HepG2 (cell line): ENCODE data around the gene TMC4. TPM values are rescaled to one million over a fixed set of nuclear protein-coding genes. Genes with fewer than 3 reads are reported as not detected.
A peak's percentile ranks its signal among the peaks of the same experiment; 100 is the strongest.

Experiments
- ATRX ChIP-seq: sonication (generic); formaldehyde crosslinking; IDR thresholded peaks from 2 replicates; pipeline ENCODE4 v1.4.0; 2020; ENCODE audit warnings: missing genetic modification reagents, borderline replicate concordance
- BATF2 ChIP-seq: sonication (generic); formaldehyde crosslinking; IDR thresholded peaks from 2 replicates; pipeline ENCODE4 v1.8.0; 2022; ENCODE audit warnings: mild to moderate bottlenecking, missing genetic modification reagents, moderate library complexity
- FOXA1 ChIP-seq, 2 experiments: fragments of 450-650 bp in 1 of 2; sonication (generic) in 1 of 2; formaldehyde crosslinking in 1 of 2; IDR thresholded peaks; 2 replicates each; pipeline versions ENCODE4 v1.4.0 to v1.6.1; 2016 to 2020; ENCODE audit warnings: missing genetic modification reagents in 1 of 2
- FOXO4 ChIP-seq: sonication (generic); formaldehyde crosslinking; conservative IDR thresholded peaks from 2 replicates; pipeline ENCODE4 v1.8.1; 2023; ENCODE audit warnings: missing genetic modification reagents
- FUBP1 ChIP-seq: sonication (generic); formaldehyde crosslinking; IDR thresholded peaks from 2 replicates; pipeline ENCODE4 v1.5.1; 2020; ENCODE audit warnings: missing genetic modification reagents, mild to moderate bottlenecking, borderline replicate concordance
- HNF1B ChIP-seq: sonication (generic); formaldehyde crosslinking; IDR thresholded peaks from 2 replicates; pipeline ENCODE4 v1.5.1; 2020; ENCODE audit warnings: mild to moderate bottlenecking, moderate library complexity, missing genetic modification reagents
- HNRNPH1 ChIP-seq: fragments of 200-400 bp; formaldehyde crosslinking; optimal IDR thresholded peaks from 2 replicates; pipeline ENCODE3; 2017; ENCODE audit warnings: mild to moderate bottlenecking, low read depth, low read length
- KDM2A ChIP-seq: sonication (generic); formaldehyde crosslinking; IDR thresholded peaks from 2 replicates; pipeline ENCODE4 v1.4.0; 2020; ENCODE audit warnings: low read depth, missing genetic modification reagents, borderline replicate concordance
- POLR2A ChIP-seq, 2 experiments: IDR thresholded peaks; 2 replicates each; pipeline ENCODE4 v1.6.1; 2011; ENCODE audit warnings: low read depth in 2 of 2, low read length in 2 of 2, mild to moderate bottlenecking in 1 of 2, moderate library complexity in 1 of 2; ENCODE audit not compliant: insufficient read depth in 1 of 2
- SMYD3 ChIP-seq: sonication (generic); formaldehyde crosslinking; IDR thresholded peaks from 2 replicates; pipeline ENCODE4 v1.8.1; 2023; ENCODE audit warnings: mild to moderate bottlenecking, missing genetic modification reagents
- ZBED4 ChIP-seq: sonication (generic); formaldehyde crosslinking; IDR thresholded peaks from 2 replicates; pipeline ENCODE4 v1.4.0; 2020; ENCODE audit warnings: missing genetic modification reagents, borderline replicate concordance
- ZBTB1 ChIP-seq: sonication (generic); formaldehyde crosslinking; IDR thresholded peaks from 2 replicates; pipeline ENCODE4 v1.4.0; 2020; ENCODE audit warnings: missing genetic modification reagents, borderline replicate concordance
- ZNF430 ChIP-seq: sonication (generic); formaldehyde crosslinking; IDR thresholded peaks from 2 replicates; pipeline ENCODE4 v1.9.0; 2021; ENCODE audit warnings: mild to moderate bottlenecking, missing genetic modification reagents
- ZNF501 ChIP-seq: sonication (generic); formaldehyde crosslinking; IDR thresholded peaks from 2 replicates; pipeline ENCODE4 v1.5.1; 2020; ENCODE audit warnings: mild to moderate bottlenecking, moderate library complexity, missing genetic modification reagents
- ZNF724P ChIP-seq: sonication (generic); formaldehyde crosslinking; IDR thresholded peaks from 2 replicates; pipeline ENCODE4 v1.8.0; 2022; ENCODE audit warnings: missing genetic modification reagents, borderline replicate concordance
- ZNF800 ChIP-seq: sonication (generic); formaldehyde crosslinking; IDR thresholded peaks from 2 replicates; pipeline ENCODE4 v1.4.0; 2020; ENCODE audit warnings: missing genetic modification reagents
- polyA plus RNA-seq, 8 experiments: library from polyadenylated mRNA; depleted of rRNA in 3 of 8; stranded (reverse) in 7 of 8; unstranded in 1 of 8; fragments of >200 nt; fragmentation: Illumina TruSeq in 4 of 8; extraction: Trizol in 4 of 8; gene quantifications; 2 replicates each; pipeline versions ENCODE4 v1.2.1 to v1.2.3, GENCODE V29; 2011 to 2016; ENCODE audit warnings: low read depth in 4 of 8, missing spikeins in 1 of 8, mixed read lengths in 1 of 8; ENCODE audit not compliant: insufficient read depth in 1 of 8
- total RNA-seq, 5 experiments: library from RNA; depleted of rRNA; stranded (reverse); fragments of >200 nt; fragmentation: Illumina TruSeq; extraction: Trizol; gene quantifications; 2 replicates each; pipeline ENCODE4 v1.2.3, GENCODE V29; 2016; ENCODE audit warnings: low read depth in 1 of 5

TMC4 gene
- total and polyA plus RNA-seq, 2 of the 13 experiments (the other 11 are each of a cell fraction or from before 2014, with no cell fraction given) = 0.13 to 0.24 TPM

- TF ChIP-seq ZNF430 (CRISPR knock-in tag) (peak; percentile 31; the same call in 1 of the 2 replicates), FOXO4 (CRISPR knock-in tag) (no peak), BATF2 (CRISPR knock-in tag) (no peak), HNF1B (CRISPR knock-in tag) (no peak), ZNF800 (peak; percentile 18; the same call in 1 of the 2 replicates), ZNF724P (CRISPR knock-in tag) (no peak), ZNF501 (CRISPR knock-in tag) (0 out of 2 replicates have a peak, but pooled peaks have one; percentile 52), KDM2A (CRISPR knock-in tag) (0 out of 2 replicates have a peak, but pooled peaks have one; percentile 19), SMYD3 (CRISPR knock-in tag) (0 out of 2 replicates have a peak, but pooled peaks have one; percentile 47), HNRNPH1 (no peak), ZBED4 (no peak), ATRX (CRISPR knock-in tag) (no peak), FOXA1 (IDR thresholded peaks at IDR 0.05) (no peak), FOXA1 (CRISPR knock-in tag; IDR thresholded peaks at IDR 0.05) (no peak), POLR2A (IDR thresholded peaks at IDR 0.05; ENCODE audit: insufficient read depth in 1 of 2, low read depth in 2 of 2, low read length in 2 of 2) (no peak), ZBTB1 (CRISPR knock-in tag) (no peak), FUBP1 (CRISPR knock-in tag) (no peak)
Measured at GRCh38 chr19:54136086-54136863, 36.7 kb downstream of the TMC4 start (continued).
